IMR-90 (cell line): Measurements from ENCODE around the gene UBAP2L. TPM values are rescaled to one million over a fixed set of nuclear protein-coding genes. Genes with fewer than 3 reads are reported as not detected.

Experiments
- ATAC-seq: fragments of 200-7000 bp; cut with Tn5 transposase; 2 replicates; pipeline ENCODE4 v1.9.1; 2020; ENCODE audit warnings: low read depth, mild to moderate bottlenecking, moderate library complexity
- BruUV-seq: library from RNA; stranded (reverse); fragments of 400-500 nt; replicated peaks from 2 replicates; lab custom pipeline; 2021; lab: Mats Ljungman, UMichigan
- CTCF ChIA-PET: fragments of 300-600 bp; formaldehyde crosslinking; extraction: SDS; loops from one replicate; lab custom pipeline; 2021; ENCODE audit warnings: antibody characterized with exemption; lab: Yijun Ruan, JAX
- POLR2A ChIA-PET: fragments of 300-600 bp; sonication (Branson Sonifier 250); formaldehyde crosslinking; loops from one replicate; lab custom pipeline; 2022; ENCODE audit warnings: antibody characterized with exemption; ENCODE audit not compliant: unreplicated experiment; lab: Charles Lee
- DNase-seq: peaks from one replicate; pipeline ENCODE4 v3.0.0; 2013
- H2AFZ ChIP-seq: replicated peaks from 2 replicates; pipeline ENCODE3; 2013; ENCODE audit warnings: low read length, mild to moderate bottlenecking; ENCODE audit not compliant: poor library complexity
- H2AK5ac ChIP-seq: 2 replicates; pipeline ENCODE4 v1.6.1; 2013; ENCODE audit warnings: low read depth, low read length, inconsistent platforms
- H2AK9ac ChIP-seq: replicated peaks from 2 replicates; pipeline ENCODE3; 2013; ENCODE audit warnings: mild to moderate bottlenecking, low read depth, low read length, moderate library complexity; ENCODE audit not compliant: poor library complexity
- H2BK120ac ChIP-seq: 2 replicates; pipeline ENCODE4 v1.6.1; 2013; ENCODE audit warnings: low read depth, low read length, inconsistent platforms
- H2BK15ac ChIP-seq: 3 replicates; pipeline ENCODE4 v1.6.1; 2013; ENCODE audit warnings: low read depth, low read length, inconsistent platforms
- H2BK20ac ChIP-seq: 2 replicates; pipeline ENCODE4 v1.6.1; 2013; ENCODE audit warnings: low read depth, mild to moderate bottlenecking, inconsistent platforms, low read length, moderate library complexity
- H2BK5ac ChIP-seq: 2 replicates; pipeline ENCODE4 v1.6.1; 2013; ENCODE audit warnings: mild to moderate bottlenecking, low read depth, low read length, inconsistent platforms; ENCODE audit not compliant: poor library complexity, severe bottlenecking
- H3K14ac ChIP-seq: replicated peaks from 2 replicates; pipeline ENCODE4 v1.6.1; 2013; ENCODE audit warnings: low read depth, low read length, inconsistent platforms
- H3K18ac ChIP-seq: 2 replicates; pipeline ENCODE4 v1.6.1; 2013; ENCODE audit warnings: low read depth, low read length, control low read depth
- H3K23ac ChIP-seq: 2 replicates; pipeline ENCODE4 v1.6.1; 2013; ENCODE audit warnings: low read depth, low read length, inconsistent platforms
- H3K27ac ChIP-seq: 2 replicates; pipeline ENCODE4 v1.5.1; 2013; ENCODE audit warnings: mild to moderate bottlenecking, control low read depth, low read length; ENCODE audit not compliant: insufficient read depth
- H3K27me3 ChIP-seq: 2 replicates; pipeline ENCODE4 v1.6.1; 2013; ENCODE audit warnings: low read length; ENCODE audit not compliant: control insufficient read depth, insufficient read depth
- H3K36me3 ChIP-seq: 2 replicates; pipeline ENCODE4 v1.6.1; 2013; ENCODE audit warnings: low read length, mixed read lengths; ENCODE audit not compliant: control insufficient read depth, insufficient read depth
- H3K4ac ChIP-seq: 2 replicates; pipeline ENCODE4 v1.6.1; 2013; ENCODE audit warnings: low read depth, low read length, inconsistent platforms
- H3K4me1 ChIP-seq: 2 replicates; pipeline ENCODE4 v1.6.1; 2013; ENCODE audit warnings: low read length, mixed read lengths; ENCODE audit not compliant: control insufficient read depth, insufficient read depth
- H3K4me2 ChIP-seq: 2 replicates; pipeline ENCODE4 v1.6.1; 2013; ENCODE audit warnings: low read depth, mild to moderate bottlenecking, control low read depth, low read length, moderate library complexity
- H3K4me3 ChIP-seq: 2 replicates; pipeline ENCODE4 v1.5.1; 2013; ENCODE audit warnings: low read depth, mild to moderate bottlenecking, control low read depth, low read length, moderate library complexity; ENCODE audit not compliant: insufficient read depth
- H3K56ac ChIP-seq: 2 replicates; pipeline ENCODE4 v1.6.1; 2013; ENCODE audit warnings: low read length, inconsistent platforms; ENCODE audit not compliant: insufficient read depth; ENCODE audit errors: extremely low read depth
- H3K79me1 ChIP-seq, 2 experiments: 2 replicates each; pipeline ENCODE4 v1.6.1; 2013; ENCODE audit warnings: low read length in 2 of 2, inconsistent platforms in 1 of 2, low read depth in 1 of 2
- H3K9ac ChIP-seq: 2 replicates; pipeline ENCODE4 v1.6.1; 2013; ENCODE audit warnings: low read depth, low read length, control low read depth
- H3K9me1 ChIP-seq: 2 replicates; pipeline ENCODE4 v1.6.1; 2013; ENCODE audit warnings: low read length, inconsistent platforms; ENCODE audit not compliant: insufficient read depth
- H3K9me3 ChIP-seq: 2 replicates; pipeline ENCODE4 v1.6.1; 2013; ENCODE audit warnings: low read length; ENCODE audit not compliant: control insufficient read depth, insufficient read depth
- H4K20me1 ChIP-seq: 2 replicates; pipeline ENCODE4 v1.6.1; 2013; ENCODE audit warnings: low read length, inconsistent platforms; ENCODE audit not compliant: insufficient read depth
- H4K5ac ChIP-seq: 2 replicates; pipeline ENCODE4 v1.6.1; 2013; ENCODE audit warnings: mild to moderate bottlenecking, low read depth, low read length, control low read depth
- H4K8ac ChIP-seq, 2 experiments: 2 replicates each; pipeline ENCODE4 v1.6.1; 2013; ENCODE audit warnings: low read depth in 2 of 2, low read length in 2 of 2, control low read depth in 1 of 2, inconsistent platforms in 1 of 2
- H4K91ac ChIP-seq: 2 replicates; pipeline ENCODE4 v1.6.1; 2013; ENCODE audit warnings: low read depth, low read length, inconsistent platforms; ENCODE audit not compliant: insufficient read depth
- BHLHE40 ChIP-seq: fragments of 150-350 bp; IDR thresholded peaks from 2 replicates; pipeline ENCODE4 v1.6.1; 2016; ENCODE audit warnings: mild to moderate bottlenecking, low read depth, low read length
- CEBPB ChIP-seq: IDR thresholded peaks from 2 replicates; pipeline ENCODE4 v1.6.1; 2012; ENCODE audit warnings: low read depth, low read length, improper control_type of control experiment
- CHD1 ChIP-seq: IDR thresholded peaks from 2 replicates; pipeline ENCODE4 v1.6.1; 2012; ENCODE audit warnings: low read depth, low read length, improper control_type of control experiment
- FOS ChIP-seq: fragments of 150-350 bp; IDR thresholded peaks from 2 replicates; pipeline ENCODE4 v1.6.1; 2016; ENCODE audit warnings: low read depth, low read length
- MAFK ChIP-seq: IDR thresholded peaks from 2 replicates; pipeline ENCODE4 v1.6.1; 2012; ENCODE audit warnings: low read depth, low read length, improper control_type of control experiment
- MAZ ChIP-seq: IDR thresholded peaks from 2 replicates; pipeline ENCODE4 v1.6.1; 2012; ENCODE audit warnings: low read depth, mild to moderate bottlenecking, low read length, improper control_type of control experiment, moderate library complexity, borderline replicate concordance
- MXI1 ChIP-seq: IDR thresholded peaks from 2 replicates; pipeline ENCODE4 v1.6.1; 2012; ENCODE audit warnings: low read depth, mild to moderate bottlenecking, low read length, moderate library complexity, borderline replicate concordance
- NFE2L2 ChIP-seq: fragments of 150-350 bp; IDR thresholded peaks from 2 replicates; pipeline ENCODE4 v1.6.1; 2016; ENCODE audit warnings: low read depth, mild to moderate bottlenecking, low read length
- POLR2A ChIP-seq: IDR thresholded peaks from 2 replicates; pipeline ENCODE4 v1.6.1; 2012; ENCODE audit warnings: mild to moderate bottlenecking, low read depth, low read length
- RAD21 ChIP-seq: IDR thresholded peaks from 2 replicates; pipeline ENCODE4 v1.6.1; 2012; ENCODE audit warnings: low read length, improper control_type of control experiment
- RCOR1 ChIP-seq: IDR thresholded peaks from 2 replicates; pipeline ENCODE4 v1.6.1; 2012; ENCODE audit warnings: mild to moderate bottlenecking, low read length, improper control_type of control experiment; ENCODE audit not compliant: insufficient replicate concordance
- RFX5 ChIP-seq: IDR thresholded peaks from 2 replicates; pipeline ENCODE4 v1.8.0; 2012; ENCODE audit warnings: low read depth, mild to moderate bottlenecking, low read length, moderate library complexity
- SMC3 ChIP-seq: fragments of 150-350 bp; IDR thresholded peaks from 2 replicates; pipeline ENCODE4 v1.6.1; 2016; ENCODE audit warnings: low read depth, mild to moderate bottlenecking, antibody characterized with exemption, low read length, moderate library complexity
- WGBS, 2 experiments: methylation state at CpG; one replicate each; pipeline versions ENCODE4 v1.1.5 to v1.1.7; 2013; ENCODE audit warnings: missing lambda C conversion rate in 2 of 2; ENCODE audit not compliant: insufficient read length in 1 of 2; ENCODE audit errors: extremely low coverage in 2 of 2; 5-methylcytosine and 5-hydroxymethylcytosine counted together
- dilution Hi-C: fragments of 300-500 bp; cut with HindIII; formaldehyde crosslinking; loops from one replicate; pipeline ENCODE4 v1.14.3; 2018; ENCODE audit warnings: low sequenced_read_pairs; ENCODE audit not compliant: unreplicated experiment
- in situ Hi-C: fragments of 300-500 bp; cut with MboI; formaldehyde crosslinking; loops from 3 replicates; pipeline ENCODE4 v1.14.3; 2019; ENCODE audit warnings: low sequenced_read_pairs, inconsistent platforms, mixed read lengths
- intact Hi-C: fragments of 100-400 bp; cut with micrococcal nuclease; formaldehyde crosslinking; loops from 2 replicates; pipeline ENCODE4 v1.10.0; 2022
- polyA plus RNA-seq, 3 experiments: library from polyadenylated mRNA; depleted of rRNA; stranded (reverse); fragments of >200 nt; gene quantifications; 2 replicates each; pipeline ENCODE4 v1.2.3, GENCODE V29; 2012; ENCODE audit warnings: low replicate concordance in 1 of 3
- total RNA-seq: library from RNA; depleted of rRNA; stranded (reverse); fragments of >200 nt; gene quantifications from 2 replicates; pipeline ENCODE4 v1.2.3, GENCODE V29; 2012
- TF ChIP-seq, protein P1 (sequence below): fragments of 150-350 bp; IDR thresholded peaks from 2 replicates; pipeline ENCODE4 v1.6.1; 2016; ENCODE audit warnings: low read depth, mild to moderate bottlenecking, low read length, moderate library complexity, borderline replicate concordance
- TF ChIP-seq, protein P2 (sequence below): fragments of 150-350 bp; IDR thresholded peaks from 2 replicates; pipeline ENCODE4 v1.6.1; 2017; ENCODE audit warnings: mild to moderate bottlenecking, antibody characterized with exemption, low read length, low read depth
- TF ChIP-seq, protein P3 (sequence below): conservative IDR thresholded peaks from 2 replicates; pipeline ENCODE4 v1.5.1; 2012; ENCODE audit warnings: mild to moderate bottlenecking, low read depth, low read length, improper control_type of control experiment

Gene UBAP2L
- total and polyA plus RNA-seq, 2 of the 4 experiments (the other 2 are of a cell fraction), result 57.5 to 149 TPM

DNA sequence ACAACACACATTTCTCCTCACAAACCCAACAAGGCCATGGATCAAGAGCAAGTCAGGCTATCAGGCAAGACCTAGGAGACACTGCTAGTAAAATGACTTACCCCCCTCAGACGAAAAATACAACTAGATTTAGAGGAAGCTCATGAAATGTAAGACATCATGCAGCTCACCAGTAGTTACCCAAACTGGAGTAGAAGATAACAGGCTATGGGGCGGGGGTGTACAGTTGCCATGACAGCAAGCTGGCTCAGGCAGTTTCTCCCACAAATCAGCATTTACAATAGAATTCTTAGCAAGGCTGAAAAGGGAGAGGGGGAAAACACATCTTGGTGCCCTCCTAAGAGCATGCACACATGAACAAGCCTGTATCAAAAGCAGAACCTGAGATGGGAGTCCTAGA lies 42.7 kb upstream of the UBAP2L start:
- peaks cover 22% of the 10 kb centered on the region for H3K4me1 ChIP-seq
- intact Hi-C loops, result no loop called here
- no peak overlapping the region for H3K27ac ChIP-seq

More for the DNA sequence above, 42.7 kb upstream of the UBAP2L start:
- DNase-seq (no peak), ATAC-seq (no peak)
- no CpG with 5 or more reads among the region's 2 CpGs for WGBS, 2 experiments
- Histone ChIP-seq H3K18ac (no peak overlapping the region), H2BK20ac (no peak overlapping the region), H3K9me1 (peaks cover 11% of the 10 kb centered on the region), H3K14ac (no peak overlapping the region), H2BK15ac (no peak overlapping the region), H2AK9ac (no peak overlapping the region), H4K5ac (no peak overlapping the region), H2BK5ac (no peak overlapping the region), H3K4me3 (no peak overlapping the region), H4K91ac (no peak overlapping the region), H3K56ac (no peak overlapping the region), H3K9ac (no peak overlapping the region), H4K8ac (no peak overlapping the region), H3K36me3 (peaks cover 24% of the 10 kb centered on the region), H3K79me1 (peaks cover 2 to 30% of the 10 kb centered on the region in 2 experiments), H3K9me3 (no peaks in the 10 kb centered on the region), H3K27me3 (no peaks in the 10 kb centered on the region), H4K20me1 (peaks cover 95% of the 10 kb centered on the region), H3K4ac (no peak overlapping the region), H3K23ac (peak overlapping the region; percentile 10), H3K4me2 (peak overlapping the region; percentile 17; the same call in 1 of the 2 replicates), H2BK120ac (no peak overlapping the region), H2AK5ac (no peak overlapping the region), H2AFZ (no peak overlapping the region)
- BruUV-seq, result no TSS peak
- TF ChIP-seq, protein P1, sequence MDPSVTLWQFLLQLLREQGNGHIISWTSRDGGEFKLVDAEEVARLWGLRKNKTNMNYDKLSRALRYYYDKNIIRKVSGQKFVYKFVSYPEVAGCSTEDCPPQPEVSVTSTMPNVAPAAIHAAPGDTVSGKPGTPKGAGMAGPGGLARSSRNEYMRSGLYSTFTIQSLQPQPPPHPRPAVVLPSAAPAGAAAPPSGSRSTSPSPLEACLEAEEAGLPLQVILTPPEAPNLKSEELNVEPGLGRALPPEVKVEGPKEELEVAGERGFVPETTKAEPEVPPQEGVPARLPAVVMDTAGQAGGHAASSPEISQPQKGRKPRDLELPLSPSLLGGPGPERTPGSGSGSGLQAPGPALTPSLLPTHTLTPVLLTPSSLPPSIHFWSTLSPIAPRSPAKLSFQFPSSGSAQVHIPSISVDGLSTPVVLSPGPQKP, result no peak
- TF ChIP-seq BHLHE40, result no peak
- TF ChIP-seq, protein P2, sequence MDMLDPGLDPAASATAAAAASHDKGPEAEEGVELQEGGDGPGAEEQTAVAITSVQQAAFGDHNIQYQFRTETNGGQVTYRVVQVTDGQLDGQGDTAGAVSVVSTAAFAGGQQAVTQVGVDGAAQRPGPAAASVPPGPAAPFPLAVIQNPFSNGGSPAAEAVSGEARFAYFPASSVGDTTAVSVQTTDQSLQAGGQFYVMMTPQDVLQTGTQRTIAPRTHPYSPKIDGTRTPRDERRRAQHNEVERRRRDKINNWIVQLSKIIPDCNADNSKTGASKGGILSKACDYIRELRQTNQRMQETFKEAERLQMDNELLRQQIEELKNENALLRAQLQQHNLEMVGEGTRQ, result no peak
- no peak for TF ChIP-seq CEBPB
- no peak for TF ChIP-seq MXI1
- no peak for TF ChIP-seq POLR2A
- no peak for TF ChIP-seq FOS
- TF ChIP-seq NFE2L2, result no peak
- TF ChIP-seq SMC3, result no peak
- no peak for TF ChIP-seq RFX5
- TF ChIP-seq MAZ, result no peak
- no peak for TF ChIP-seq CHD1
- TF ChIP-seq RAD21, result no peak
- no peak for TF ChIP-seq MAFK
- no peak for TF ChIP-seq RCOR1
- TF ChIP-seq, protein P3, sequence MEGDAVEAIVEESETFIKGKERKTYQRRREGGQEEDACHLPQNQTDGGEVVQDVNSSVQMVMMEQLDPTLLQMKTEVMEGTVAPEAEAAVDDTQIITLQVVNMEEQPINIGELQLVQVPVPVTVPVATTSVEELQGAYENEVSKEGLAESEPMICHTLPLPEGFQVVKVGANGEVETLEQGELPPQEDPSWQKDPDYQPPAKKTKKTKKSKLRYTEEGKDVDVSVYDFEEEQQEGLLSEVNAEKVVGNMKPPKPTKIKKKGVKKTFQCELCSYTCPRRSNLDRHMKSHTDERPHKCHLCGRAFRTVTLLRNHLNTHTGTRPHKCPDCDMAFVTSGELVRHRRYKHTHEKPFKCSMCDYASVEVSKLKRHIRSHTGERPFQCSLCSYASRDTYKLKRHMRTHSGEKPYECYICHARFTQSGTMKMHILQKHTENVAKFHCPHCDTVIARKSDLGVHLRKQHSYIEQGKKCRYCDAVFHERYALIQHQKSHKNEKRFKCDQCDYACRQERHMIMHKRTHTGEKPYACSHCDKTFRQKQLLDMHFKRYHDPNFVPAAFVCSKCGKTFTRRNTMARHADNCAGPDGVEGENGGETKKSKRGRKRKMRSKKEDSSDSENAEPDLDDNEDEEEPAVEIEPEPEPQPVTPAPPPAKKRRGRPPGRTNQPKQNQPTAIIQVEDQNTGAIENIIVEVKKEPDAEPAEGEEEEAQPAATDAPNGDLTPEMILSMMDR, result no peak
- ChIA-PET POLR2A (no interaction called here), CTCF (interaction anchor here (0.6 to 1.2 kb wide), 2 partner anchors 12 to 17 kb away, joined by 3 to 4 read pairs; no protein-coding TSS in a partner anchor)
- dilution Hi-C loops, result no loop called here
- in situ Hi-C loops, result no loop called here
